OCI-LY3 (cell line): ENCODE results near the gene TJP3.

ENCODE experiments used
- H2AFZ ChIP-seq: fragments of 200-600, 300-600 bp; shearing (Covaris generic); 2 replicates; pipeline ENCODE4 v1.6.0; 2014; ENCODE audit warnings: antibody characterized with exemption, low read depth, low read length
- H3K27ac ChIP-seq: fragments of 200-600, 300-600 bp; sonication (generic); 2 replicates; pipeline ENCODE4 v1.5.1; 2014; ENCODE audit warnings: mild to moderate bottlenecking, low read length, moderate library complexity, mixed read lengths
- H3K27me3 ChIP-seq: fragments of 200-600, 300-600 bp; sonication (generic); 2 replicates; pipeline ENCODE4 v1.6.1; 2014; ENCODE audit warnings: low read depth, low read length, mixed read lengths
- H3K36me3 ChIP-seq: fragments of 200-600, 300-600 bp; sonication (generic); replicated peaks from 2 replicates; pipeline ENCODE3; 2014; ENCODE audit warnings: low read depth, low read length, mixed read lengths
- H3K4me1 ChIP-seq: fragments of 300-600, 200-600 bp; sonication (generic); 2 replicates; pipeline ENCODE4 v1.6.1; 2014; ENCODE audit warnings: low read length, mixed read lengths
- H3K4me2 ChIP-seq: fragments of 200-600, 300-600 bp; sonication (generic); 2 replicates; pipeline ENCODE4 v1.6.1; 2014; ENCODE audit warnings: low read length, mixed read lengths
- H3K4me3 ChIP-seq: fragments of 300-600, 200-600 bp; sonication (generic); 2 replicates; pipeline ENCODE4 v1.5.1; 2014; ENCODE audit warnings: antibody characterized with exemption, mild to moderate bottlenecking, low read length, moderate library complexity
- H3K79me2 ChIP-seq: fragments of 300-600, 200-600 bp; shearing (Covaris generic); 2 replicates; pipeline ENCODE4 v1.6.1; 2014; ENCODE audit warnings: mild to moderate bottlenecking, low read length, mixed read lengths
- H3K9ac ChIP-seq: fragments of 300-600, 200-600 bp; shearing (Covaris generic); 2 replicates; pipeline ENCODE4 v1.6.0; 2014; ENCODE audit warnings: mild to moderate bottlenecking, low read length, moderate library complexity
- H3K9me3 ChIP-seq: fragments of 200-600, 300-600 bp; shearing (Covaris generic); 2 replicates; pipeline ENCODE4 v1.6.1; 2014; ENCODE audit warnings: low read length, mixed read lengths; ENCODE audit not compliant: insufficient read depth
- H4K20me1 ChIP-seq: fragments of 200-600, 300-600 bp; sonication (generic); 2 replicates; pipeline ENCODE4 v1.6.1; 2016; ENCODE audit warnings: low read length, mixed read lengths; ENCODE audit not compliant: insufficient read depth
- CTCF ChIP-seq: fragments of 200-600, 300-600 bp; sonication (generic); IDR thresholded peaks from 2 replicates; pipeline ENCODE4 v1.5.1; 2014; ENCODE audit warnings: antibody characterized with exemption, low read length, low read depth
- EZH2phosphoT487 ChIP-seq: fragments of 200-600 bp; shearing (Covaris generic); IDR thresholded peaks from 2 replicates; pipeline ENCODE4 v1.6.1; 2018; ENCODE audit warnings: antibody characterized with exemption, mixed run types, low read depth

Gene TJP3

GRCh38 chr19:3683405-3684053, 24.7 kb upstream of the TJP3 start:
- TF ChIP-seq EZH2phosphoT487 (no peak), CTCF (no peak)
- Histone ChIP-seq H3K9ac (no peak overlapping the region), H3K4me2 (no peak overlapping the region), H3K27me3 (no peaks in the 10 kb centered on the region), H3K27ac (no peak overlapping the region), H3K9me3 (peaks cover 10% of the 10 kb centered on the region; the same call in 1 of the 2 replicates), H3K36me3 (peaks cover 31% of the 10 kb centered on the region), H4K20me1 (peaks cover 56% of the 10 kb centered on the region), H3K4me1 (peaks cover 20% of the 10 kb centered on the region), H3K4me3 (no peak overlapping the region), H3K79me2 (peaks cover 55% of the 10 kb centered on the region), H2AFZ (no peak overlapping the region)

- H3K36me3 ChIP-seq = peaks cover 31% of the 10 kb centered on the region
Measured at GRCh38 chr19:3684054-3684816, 23.9 kb upstream of the TJP3 start.

GRCh38 chr19:3684817-3685410, 23.3 kb upstream of the TJP3 start:
- Histone ChIP-seq H2AFZ (no peak overlapping the region), H3K27ac (no peak overlapping the region), H3K4me3 (no peak overlapping the region), H3K27me3 (no peaks in the 10 kb centered on the region), H3K4me2 (no peak overlapping the region), H3K9me3 (peaks cover 10% of the 10 kb centered on the region; the same call in 1 of the 2 replicates), H4K20me1 (peaks cover 42% of the 10 kb centered on the region), H3K4me1 (peaks cover 32% of the 10 kb centered on the region), H3K9ac (no peak overlapping the region), H3K79me2 (peaks cover 68% of the 10 kb centered on the region), H3K36me3 (peaks cover 30% of the 10 kb centered on the region)
- no peak for TF ChIP-seq EZH2phosphoT487
- TF ChIP-seq CTCF = no peak

More at GRCh38 chr19:3684054-3684816, 23.9 kb upstream of the TJP3 start:
- Histone ChIP-seq H3K4me3 (no peak overlapping the region), H3K27me3 (no peaks in the 10 kb centered on the region), H3K4me2 (no peak overlapping the region), H3K9ac (no peak overlapping the region), H3K79me2 (peaks cover 62% of the 10 kb centered on the region), H2AFZ (no peak overlapping the region), H4K20me1 (peaks cover 49% of the 10 kb centered on the region), H3K9me3 (peaks cover 10% of the 10 kb centered on the region; the same call in 1 of the 2 replicates), H3K4me1 (peaks cover 27% of the 10 kb centered on the region), H3K27ac (no peak overlapping the region)
- TF ChIP-seq EZH2phosphoT487 (no peak), CTCF (no peak)

- Histone ChIP-seq H4K20me1 (peaks cover 38% of the 10 kb centered on the region), H3K4me2 (peak overlapping the region; percentile 84)
Measured at GRCh38 chr19:3687393-3687773, 20.8 kb upstream of the TJP3 start.

More at GRCh38 chr19:3687393-3687773, 20.8 kb upstream of the TJP3 start:
- 0 out of 2 replicates have a peak overlapping the region, but pooled peaks have one; percentile 49 for H3K9ac ChIP-seq
- H3K27ac ChIP-seq = 0 out of 2 replicates have a peak overlapping the region, but pooled peaks have one; percentile 65
- H3K79me2 ChIP-seq = peaks cover 87% of the 10 kb centered on the region
- no peak overlapping the region for H2AFZ ChIP-seq
- H3K27me3 ChIP-seq = no peaks in the 10 kb centered on the region
- peaks cover 35% of the 10 kb centered on the region for H3K4me1 ChIP-seq
- peaks cover 52% of the 10 kb centered on the region for H3K36me3 ChIP-seq
- no peak for TF ChIP-seq CTCF
- TF ChIP-seq EZH2phosphoT487 = no peak
- H3K4me3 ChIP-seq = peak overlapping the region; percentile 70
- H3K9me3 ChIP-seq = peaks cover 10% of the 10 kb centered on the region; the same call in 1 of the 2 replicates
